GM12873 (cell line): ENCODE data around the gene KRT4.

Source experiments
- CTCF ChIP-seq: IDR thresholded peaks from 2 replicates; pipeline ENCODE4 v1.5.1; 2012; ENCODE audit warnings: low read depth, mild to moderate bottlenecking, moderate library complexity, low read length, control low read depth; ENCODE audit not compliant: insufficient read depth; ENCODE audit errors: missing control alignments

KRT4 gene

GRCh38 chr12:52809166-52809565, 4.8 kb downstream of the KRT4 start:
- TF ChIP-seq CTCF = no peak

GRCh38 chr12:52808573-52809160, 5.2 kb downstream of the KRT4 start:
- TF ChIP-seq CTCF = no peak

- TF ChIP-seq CTCF = no peak
These were observed 6.1 kb downstream of the KRT4 start for GRCh38 chr12:52807544-52808470.

GRCh38 chr12:52806821-52807543, 6.9 kb downstream of the KRT4 start:
- TF ChIP-seq CTCF = no peak

GRCh38 chr12:52806169-52806811, 7.6 kb downstream of the KRT4 start:
- no peak for TF ChIP-seq CTCF

GRCh38 chr12:52805739-52806138, 8.2 kb downstream of the KRT4 start:
- TF ChIP-seq CTCF = no peak
